HG02678 (cell line): ENCODE results near the gene FBLIM1.

Experiments
- ATAC-seq: cut with Tn5 transposase; IDR thresholded peaks from one replicate; pipeline ENCODE4 v1.9.1; 2021; ENCODE audit warnings: mild to moderate bottlenecking, moderate library complexity; ENCODE audit not compliant: unreplicated experiment

The FBLIM1 gene

GRCh38 chr1:15744122-15744679 is 14.4 kb upstream of the FBLIM1 start:
- ATAC-seq = no peak

GRCh38 chr1:15747378-15747777 is 11.2 kb upstream of the FBLIM1 start:
- ATAC-seq = no peak

- ATAC-seq = no peak
These were observed 10.3 kb upstream of the FBLIM1 start for GRCh38 chr1:15748264-15748663.

GRCh38 chr1:15748690-15749398 is 9.8 kb upstream of the FBLIM1 start:
- ATAC-seq = no peak

- ATAC-seq = no peak
These were observed 8.9 kb upstream of the FBLIM1 start for GRCh38 chr1:15749399-15750291.

- ATAC-seq = no peak
These were observed 7.7 kb upstream of the FBLIM1 start for GRCh38 chr1:15750924-15751323.

- no peak for ATAC-seq
These were observed 6.9 kb upstream of the FBLIM1 start for GRCh38 chr1:15751717-15752116.

GRCh38 chr1:15753776-15754175 is 4.8 kb upstream of the FBLIM1 start:
- no peak for ATAC-seq

GRCh38 chr1:15755021-15755645 is 3.5 kb upstream of the FBLIM1 start:
- ATAC-seq = no peak

- no peak for ATAC-seq
These were observed 3.0 kb upstream of the FBLIM1 start for GRCh38 chr1:15755646-15756040.

GRCh38 chr1:15756143-15757015 is 2.2 kb upstream of the FBLIM1 start:
- ATAC-seq = no peak

- ATAC-seq = no peak
These were observed 1.5 kb upstream of the FBLIM1 start for GRCh38 chr1:15757016-15757543.

- ATAC-seq = no peak
These were observed 836 bp upstream of the FBLIM1 start for GRCh38 chr1:15757575-15758342.

- no peak for ATAC-seq
These were observed 512 bp downstream of the FBLIM1 start for GRCh38 chr1:15758953-15759661.

- no peak for ATAC-seq
These were observed 2.1 kb downstream of the FBLIM1 start for GRCh38 chr1:15760520-15761211.

GRCh38 chr1:15761366-15762128 is 3.0 kb downstream of the FBLIM1 start:
- no peak for ATAC-seq

GRCh38 chr1:15762546-15762945 is 4.0 kb downstream of the FBLIM1 start:
- ATAC-seq = no peak
